NCI-H526 (cell line): ENCODE measurements around the gene SLC25A45.
A peak's percentile ranks its signal among the peaks of the same experiment; 100 is the strongest.
"Not testable (repeated sequence)": the region's sequence is repeated elsewhere in the genome, so short reads cannot be mapped to it uniquely, and the experiment has no call there.

Experiments used
- DNase-seq, 2 experiments: peaks; one replicate each; lab custom pipeline; 2025; lab: John Stamatoyannopoulos, UW

The SLC25A45 gene

GRCh38 chr11:65421794-65422632 lies 39.6 kb upstream of the SLC25A45 start:
- DNase-seq = peak; percentile 83 to 99

GRCh38 chr11:65420979-65421793 lies 38.7 kb upstream of the SLC25A45 start:
- DNase-seq = peak; percentile 95 to 96

GRCh38 chr11:65420506-65420905 lies 38.1 kb upstream of the SLC25A45 start:
- DNase-seq = no peak

GRCh38 chr11:65419772-65420481 lies 37.5 kb upstream of the SLC25A45 start:
- peak; percentile 46 to 71 for DNase-seq

GRCh38 chr11:65419460-65419771 lies 37.0 kb upstream of the SLC25A45 start:
- DNase-seq = no peak

GRCh38 chr11:65418681-65419459 lies 36.4 kb upstream of the SLC25A45 start:
- DNase-seq = peak; percentile 92 to 98

GRCh38 chr11:65418431-65418680 lies 35.9 kb upstream of the SLC25A45 start:
- DNase-seq = no peak

GRCh38 chr11:65417702-65418430 lies 35.4 kb upstream of the SLC25A45 start:
- peak in 1 of 2 experiments; percentile 46 for DNase-seq

- no peak for DNase-seq
Measured at GRCh38 chr11:65416841-65417701, 34.6 kb upstream of the SLC25A45 start.

- DNase-seq = peak; percentile 66 to 92
Measured at GRCh38 chr11:65416341-65416824, 33.9 kb upstream of the SLC25A45 start.

GRCh38 chr11:65415499-65416340 lies 33.3 kb upstream of the SLC25A45 start:
- DNase-seq = no peak

GRCh38 chr11:65414776-65415498 lies 32.5 kb upstream of the SLC25A45 start:
- DNase-seq = no peak

- not testable (repeated sequence) for DNase-seq
Measured at GRCh38 chr11:65413077-65413664, 30.7 kb upstream of the SLC25A45 start.

- DNase-seq = no peak
Measured at GRCh38 chr11:65412271-65413076, 30.0 kb upstream of the SLC25A45 start.

- DNase-seq = no peak
Measured at GRCh38 chr11:65411681-65412070, 29.2 kb upstream of the SLC25A45 start.

GRCh38 chr11:65410936-65411680 lies 28.7 kb upstream of the SLC25A45 start:
- no peak for DNase-seq
